Measurements from ENCODE around the gene ADAM10.

The ADAM10 gene

DNA sequence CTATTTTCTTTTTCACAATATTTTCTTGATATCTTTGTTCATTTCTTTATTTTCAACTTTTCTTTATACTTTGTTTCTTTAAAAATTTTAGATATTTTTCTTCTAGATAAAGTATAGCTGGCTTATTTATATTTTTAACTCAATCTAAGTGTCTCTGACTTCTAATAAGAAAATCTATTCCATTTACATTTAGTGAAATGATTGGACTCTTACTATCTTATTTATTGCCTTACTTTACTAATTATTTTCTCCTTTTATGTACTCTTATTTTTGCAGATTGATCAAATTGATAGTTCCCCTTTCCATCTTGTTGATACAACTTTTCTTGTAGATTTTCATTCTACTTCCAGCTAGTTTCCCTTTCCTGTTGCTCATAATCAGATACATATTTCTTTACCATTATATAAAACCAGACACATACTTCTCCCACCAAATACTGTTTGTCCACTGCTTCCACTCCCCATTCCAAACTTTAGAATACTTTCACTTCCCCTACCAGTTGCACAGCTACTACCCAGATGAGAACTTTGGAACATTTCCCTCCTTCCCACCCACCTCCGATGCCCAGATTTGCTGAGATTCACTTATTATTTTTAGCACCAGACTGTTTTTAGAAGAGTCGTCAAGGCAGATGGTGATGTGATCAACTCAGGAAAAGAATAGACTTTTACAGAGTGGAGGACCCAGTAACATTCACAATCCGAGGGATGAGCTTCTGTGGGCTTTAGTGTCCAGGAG lies 166.2 kb downstream of the ADAM10 start:
- no peak for DNase-seq (ENCODE audit: low read depth in 3 of 3)

- no peak for DNase-seq (ENCODE audit: low read depth in 3 of 3)
These were observed 167.3 kb downstream of the ADAM10 start for GRCh38 chr15:58582160-58582559.

DNA sequence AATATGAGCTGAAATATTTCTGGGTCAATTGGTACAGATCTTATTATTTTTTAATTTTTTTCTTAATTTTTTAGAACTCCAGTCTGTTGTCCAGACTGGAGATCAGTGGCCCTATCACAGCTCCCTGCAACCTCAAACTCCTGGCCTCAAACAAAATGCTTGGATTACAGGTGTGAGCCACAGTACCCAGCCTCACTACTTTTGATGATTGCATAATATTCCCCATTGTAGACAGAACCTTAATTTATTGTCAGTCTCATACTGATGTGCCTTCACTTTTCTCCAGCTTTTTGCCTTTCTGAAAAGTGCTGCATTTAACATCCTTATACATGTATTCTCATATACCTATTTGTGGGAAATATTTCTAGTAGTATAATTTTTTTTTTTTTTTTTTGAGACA lies 172.8 kb downstream of the ADAM10 start:
- no peak for DNase-seq (ENCODE audit: low read depth in 3 of 3)

GRCh38 chr15:58575045-58575786 lies 174.3 kb downstream of the ADAM10 start:
- no peak for DNase-seq (ENCODE audit: low read depth in 3 of 3)

DNA sequence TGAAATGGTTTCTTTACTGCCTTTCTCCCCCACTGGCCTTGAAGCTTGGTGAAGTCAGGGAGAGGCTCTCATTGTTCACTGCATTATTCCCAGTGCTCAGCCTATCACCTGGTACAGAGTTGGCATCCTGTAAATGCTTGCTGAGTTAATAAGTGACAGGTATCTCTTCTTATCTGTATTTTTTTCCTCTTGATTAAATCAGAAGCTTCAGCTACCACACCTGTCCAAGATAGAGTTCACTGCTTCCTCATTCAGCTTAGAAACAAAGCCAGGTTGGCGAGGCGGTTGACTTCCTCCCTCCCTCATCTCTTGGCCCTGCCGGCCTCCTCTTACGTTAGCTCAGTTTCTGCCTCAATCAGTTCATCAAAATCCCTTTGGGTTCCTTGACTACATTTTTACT lies 174.9 kb downstream of the ADAM10 start:
- DNase-seq (ENCODE audit: low read depth in 3 of 3): no peak

DNA sequence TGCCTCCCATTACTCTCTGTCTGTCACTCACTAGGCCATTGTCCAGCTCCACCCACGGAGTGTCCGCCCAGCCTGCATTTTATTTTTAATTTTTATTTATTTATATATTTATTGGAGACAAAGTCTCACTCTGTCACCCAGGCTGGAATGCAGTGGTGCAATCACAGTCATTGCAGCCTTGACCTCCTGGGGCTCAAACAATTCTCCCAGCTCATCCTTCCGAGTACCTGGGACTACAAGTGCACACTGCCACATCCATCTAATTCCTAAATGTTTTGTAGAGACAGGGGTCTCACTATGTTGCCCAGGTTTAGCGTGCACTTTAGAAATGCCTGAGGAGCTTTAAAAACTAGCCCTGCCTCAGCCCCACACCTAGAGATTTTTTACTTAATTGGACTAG lies 176.2 kb downstream of the ADAM10 start:
- no peak for DNase-seq (ENCODE audit: low read depth in 3 of 3)

- DNase-seq (ENCODE audit: low read depth in 3 of 3): no peak
These were observed 177.0 kb downstream of the ADAM10 start for GRCh38 chr15:58572521-58572920.

GRCh38 chr15:58571491-58571890 lies 178.0 kb downstream of the ADAM10 start:
- no peak for DNase-seq (ENCODE audit: low read depth in 3 of 3)

- no peak for DNase-seq (ENCODE audit: low read depth in 3 of 3)
These were observed 180.1 kb downstream of the ADAM10 start for GRCh38 chr15:58569455-58569854.

DNA sequence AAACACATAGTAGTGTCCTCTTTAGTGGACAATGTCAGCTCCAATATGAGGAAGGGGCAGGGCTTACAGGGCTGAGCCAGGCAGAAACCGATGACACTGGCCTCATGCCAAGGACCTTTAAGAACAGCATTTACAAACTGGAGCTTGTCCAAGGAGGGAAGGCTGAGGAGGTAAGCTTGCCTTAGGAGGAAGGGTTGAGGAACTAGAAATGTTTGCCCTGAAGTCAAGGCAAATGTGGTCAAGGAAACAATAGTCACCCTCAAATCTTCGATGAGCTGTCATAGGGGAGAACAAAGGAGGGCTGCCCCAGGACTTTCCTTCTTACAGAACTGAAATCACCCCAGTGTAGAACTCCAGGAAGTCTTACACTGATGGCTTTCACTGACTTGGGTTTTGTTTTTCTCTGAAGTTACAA lies 181.3 kb downstream of the ADAM10 start:
- no peak for DNase-seq (ENCODE audit: low read depth in 3 of 3)

- no peak for DNase-seq (ENCODE audit: low read depth in 3 of 3)
These were observed 183.5 kb downstream of the ADAM10 start for GRCh38 chr15:58566029-58566428.

DNA sequence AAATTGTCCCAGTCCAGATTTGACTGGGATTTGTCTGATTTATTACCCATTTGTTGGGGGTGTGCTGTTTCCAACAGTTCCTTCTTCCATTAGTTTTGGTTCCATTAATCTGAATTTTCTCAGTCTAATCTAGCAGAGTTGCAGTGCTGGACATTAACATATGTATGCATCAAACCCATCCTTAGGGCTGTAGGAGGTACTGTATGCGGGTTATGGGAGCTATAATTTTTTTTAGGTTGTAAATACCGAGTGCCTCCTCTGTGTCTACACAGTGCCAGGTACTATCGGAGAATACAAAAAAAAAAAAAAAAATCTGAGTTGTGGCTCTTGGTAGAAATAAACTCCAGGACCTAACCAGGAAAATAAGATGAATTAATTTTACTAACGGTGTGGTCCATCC lies 183.9 kb downstream of the ADAM10 start:
- DNase-seq (ENCODE audit: low read depth in 3 of 3): no peak

DNA sequence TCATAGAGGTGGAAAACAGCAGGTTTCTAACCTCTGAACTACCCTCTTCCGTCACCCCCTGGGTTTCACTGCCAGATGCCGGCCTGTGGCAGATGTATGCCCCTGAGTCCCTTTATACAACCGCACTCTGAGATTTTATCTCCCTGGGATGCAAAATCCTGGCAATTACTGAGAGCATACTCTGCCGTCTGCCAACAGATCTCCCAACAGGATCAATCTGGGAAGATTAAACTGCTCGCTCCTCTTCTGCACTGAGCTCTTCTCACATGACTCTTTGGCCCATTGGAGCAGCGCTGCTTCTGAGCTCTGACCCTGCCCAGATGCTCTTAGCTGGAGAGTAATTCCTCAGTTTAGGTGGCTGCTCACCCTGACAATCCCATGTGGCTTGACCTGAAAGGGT lies 184.5 kb downstream of the ADAM10 start:
- no peak for DNase-seq (ENCODE audit: low read depth in 3 of 3)

- DNase-seq (ENCODE audit: low read depth in 3 of 3): no peak
These were observed 187.4 kb downstream of the ADAM10 start for GRCh38 chr15:58562135-58562534.

DNA sequence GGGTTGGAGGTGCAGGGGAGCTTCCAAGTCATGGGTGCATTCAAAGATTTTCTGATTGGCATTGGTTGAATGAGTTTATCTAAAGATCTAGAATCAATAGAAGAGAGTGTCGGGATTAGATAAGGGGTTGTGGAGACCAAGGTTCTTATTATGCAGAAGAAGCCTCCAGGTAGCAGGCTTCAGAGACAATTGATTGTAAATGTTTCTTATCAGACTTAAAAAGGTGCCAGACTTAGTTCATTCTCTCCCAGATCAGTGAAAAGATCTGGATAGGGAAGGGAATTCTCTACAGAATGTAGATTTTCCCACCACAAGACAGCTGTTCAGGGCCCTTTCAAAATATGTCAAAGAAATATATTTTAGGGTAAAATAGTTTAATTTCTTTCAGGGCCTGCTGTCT lies 188.2 kb downstream of the ADAM10 start:
- no peak for DNase-seq (ENCODE audit: low read depth in 3 of 3)

GRCh38 chr15:58559904-58560588 lies 189.5 kb downstream of the ADAM10 start:
- DNase-seq (ENCODE audit: low read depth in 3 of 3): no peak

DNA sequence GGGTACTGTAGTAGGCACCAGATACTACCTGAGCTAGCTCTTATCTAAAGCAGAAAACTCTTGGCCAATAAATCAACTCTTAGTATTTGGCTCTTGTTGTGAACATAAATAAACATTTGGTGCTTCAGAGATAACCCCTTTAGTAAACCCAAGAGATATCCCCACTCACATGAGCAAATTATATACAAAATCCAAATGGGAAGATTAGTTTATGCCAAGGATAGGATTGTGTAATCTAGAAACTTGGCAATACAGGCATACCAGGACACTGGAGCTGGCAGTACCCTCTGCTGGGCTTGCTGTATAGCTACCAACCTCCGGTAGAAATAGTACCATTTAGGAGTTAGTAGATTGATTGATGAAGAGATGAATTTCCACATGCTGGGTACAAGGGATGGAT lies 190.7 kb downstream of the ADAM10 start:
- DNase-seq (ENCODE audit: low read depth in 3 of 3): no peak

GRCh38 chr15:58556541-58556940 lies 193.0 kb downstream of the ADAM10 start:
- DNase-seq (ENCODE audit: low read depth in 3 of 3): no peak

GRCh38 chr15:58556028-58556361 lies 193.5 kb downstream of the ADAM10 start:
- no peak for DNase-seq (ENCODE audit: low read depth in 3 of 3)

DNA sequence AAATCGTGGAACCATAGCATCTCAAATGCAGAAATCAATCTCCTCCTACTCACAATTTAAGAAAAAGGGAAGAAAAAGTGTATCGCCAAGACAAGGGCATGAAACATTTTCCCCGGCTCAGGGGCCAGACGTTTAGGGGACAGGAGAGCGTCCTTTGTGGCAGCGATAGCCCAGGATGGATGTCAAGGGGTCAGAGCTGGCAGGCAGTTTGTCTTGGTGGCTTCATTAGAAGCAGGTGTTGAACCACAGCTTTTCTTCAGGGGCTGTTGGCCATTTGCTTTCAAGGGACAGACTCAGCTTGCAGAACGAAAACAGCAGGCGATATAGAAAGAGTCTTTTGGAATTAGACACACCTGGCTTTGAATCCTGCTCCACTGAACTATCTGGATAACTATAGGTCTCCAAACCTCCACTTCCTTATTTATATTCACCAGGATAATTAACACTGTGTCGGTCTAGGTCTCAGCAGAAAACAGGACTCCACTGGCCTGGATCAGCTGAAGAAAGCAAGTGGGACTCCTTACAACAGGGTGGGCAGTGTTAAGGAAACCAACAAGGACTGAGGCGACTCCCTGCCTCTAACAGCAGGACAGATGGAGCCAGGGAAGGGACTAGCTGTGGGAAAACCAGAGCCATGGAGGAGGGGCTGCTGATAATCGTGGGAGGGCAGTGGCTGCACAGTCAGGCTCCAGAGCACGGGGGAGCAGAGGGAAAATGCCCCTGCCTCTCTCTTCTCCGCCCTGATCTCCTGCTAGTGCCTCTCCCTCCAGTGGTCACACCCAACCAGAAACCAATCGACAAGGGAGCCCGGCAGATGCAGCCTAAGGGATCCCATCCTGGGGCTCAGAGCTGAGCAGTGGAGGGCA lies 194.1 kb downstream of the ADAM10 start:
- no peak for DNase-seq (ENCODE audit: low read depth in 3 of 3)

DNA sequence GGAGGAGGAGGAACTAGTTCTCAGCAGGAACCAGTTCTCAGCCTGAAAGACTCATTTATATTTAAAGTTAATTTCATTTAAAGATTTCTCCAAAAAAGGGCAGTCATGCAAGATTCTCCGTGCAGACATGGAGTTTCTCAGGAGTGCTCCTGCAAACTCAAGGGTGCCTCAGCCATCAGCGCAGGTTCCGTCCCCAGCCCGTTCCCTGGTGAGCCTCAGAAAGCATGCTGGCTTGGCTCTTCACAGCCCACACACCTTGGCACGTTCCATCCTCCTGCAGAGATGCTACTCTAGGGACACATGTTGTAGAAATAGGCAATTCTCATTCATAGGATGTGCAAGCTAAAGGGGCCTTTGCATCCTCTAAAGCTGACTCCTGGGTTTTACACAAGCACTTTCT lies 194.7 kb downstream of the ADAM10 start:
- DNase-seq (ENCODE audit: low read depth in 3 of 3): no peak

- no peak for DNase-seq (ENCODE audit: low read depth in 3 of 3)
These were observed 196.1 kb downstream of the ADAM10 start for GRCh38 chr15:58553365-58553918.

Data from stimulated activated CD4-positive, alpha-beta T cell treated with anti-CD3 and anti-CD28 coated beads, TNF-alpha, amount 100 ng/mL, for 48 hours (primary cell).